Hepatic stellate cell (primary cell): Measurements from ENCODE around the gene CYP27A1.

Experiments used
- DNase-seq: peaks from one replicate; pipeline ENCODE4 v3.0.0; 2011; ENCODE audit warnings: low spot score

CYP27A1 gene

DNA sequence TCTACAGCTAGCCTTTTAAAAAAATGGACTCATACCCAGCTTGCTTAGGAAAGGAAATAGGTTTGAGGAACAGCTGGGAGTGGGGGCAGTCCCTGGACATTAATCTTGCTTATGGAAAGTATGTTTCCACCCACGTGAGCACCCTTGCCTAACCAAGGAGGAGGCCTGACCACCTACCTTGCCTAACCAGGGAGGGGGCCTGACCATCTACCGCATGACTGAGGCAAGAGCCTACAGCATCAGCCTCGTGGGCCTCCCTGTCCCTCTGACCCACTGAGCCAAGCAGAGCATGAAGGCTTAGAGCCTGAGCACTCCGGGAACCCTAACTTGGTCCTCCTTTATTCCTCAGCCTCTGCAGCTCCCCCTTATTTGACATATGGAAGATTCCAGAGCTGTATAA, 29.4 kb downstream of the CYP27A1 start:
- DNase-seq: no peak

DNA sequence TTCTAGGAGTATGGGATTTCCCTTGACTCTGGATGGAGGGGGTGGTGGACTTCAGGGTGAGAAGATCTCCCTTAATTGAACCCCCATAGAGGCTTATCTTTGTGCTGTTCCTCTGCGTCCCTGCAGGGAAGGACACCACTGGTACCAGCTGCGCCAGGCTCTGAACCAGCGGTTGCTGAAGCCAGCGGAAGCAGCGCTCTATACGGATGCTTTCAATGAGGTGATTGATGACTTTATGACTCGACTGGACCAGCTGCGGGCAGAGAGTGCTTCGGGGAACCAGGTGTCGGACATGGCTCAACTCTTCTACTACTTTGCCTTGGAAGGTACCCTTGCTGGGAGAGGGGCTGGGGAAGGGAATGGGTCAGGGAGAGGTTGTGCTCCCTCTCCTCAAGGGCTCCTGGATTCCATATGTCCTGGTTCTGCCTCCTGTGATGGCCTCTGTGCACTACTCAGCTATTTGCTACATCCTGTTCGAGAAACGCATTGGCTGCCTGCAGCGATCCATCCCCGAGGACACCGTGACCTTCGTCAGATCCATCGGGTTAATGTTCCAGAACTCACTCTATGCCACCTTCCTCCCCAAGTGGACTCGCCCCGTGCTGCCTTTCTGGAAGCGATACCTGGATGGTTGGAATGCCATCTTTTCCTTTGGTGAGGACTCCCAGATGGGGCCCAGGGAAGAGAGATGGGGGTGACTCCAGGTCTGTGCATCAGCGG, 30.3 kb downstream of the CYP27A1 start:
- DNase-seq: no peak

DNA sequence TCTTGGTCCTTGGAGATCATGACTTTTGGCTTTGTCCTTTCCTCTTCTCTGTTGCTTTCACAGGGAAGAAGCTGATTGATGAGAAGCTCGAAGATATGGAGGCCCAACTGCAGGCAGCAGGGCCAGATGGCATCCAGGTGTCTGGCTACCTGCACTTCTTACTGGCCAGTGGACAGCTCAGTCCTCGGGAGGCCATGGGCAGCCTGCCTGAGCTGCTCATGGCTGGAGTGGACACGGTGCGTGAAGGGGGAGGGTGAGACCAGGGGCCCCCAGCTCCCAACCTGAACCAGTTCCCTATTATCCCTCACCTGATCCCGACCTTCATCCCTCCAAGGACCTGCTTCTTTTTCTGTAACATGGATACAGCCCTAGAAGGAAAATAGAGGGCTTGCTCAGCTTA, 30.9 kb downstream of the CYP27A1 start:
- DNase-seq: no peak

DNA sequence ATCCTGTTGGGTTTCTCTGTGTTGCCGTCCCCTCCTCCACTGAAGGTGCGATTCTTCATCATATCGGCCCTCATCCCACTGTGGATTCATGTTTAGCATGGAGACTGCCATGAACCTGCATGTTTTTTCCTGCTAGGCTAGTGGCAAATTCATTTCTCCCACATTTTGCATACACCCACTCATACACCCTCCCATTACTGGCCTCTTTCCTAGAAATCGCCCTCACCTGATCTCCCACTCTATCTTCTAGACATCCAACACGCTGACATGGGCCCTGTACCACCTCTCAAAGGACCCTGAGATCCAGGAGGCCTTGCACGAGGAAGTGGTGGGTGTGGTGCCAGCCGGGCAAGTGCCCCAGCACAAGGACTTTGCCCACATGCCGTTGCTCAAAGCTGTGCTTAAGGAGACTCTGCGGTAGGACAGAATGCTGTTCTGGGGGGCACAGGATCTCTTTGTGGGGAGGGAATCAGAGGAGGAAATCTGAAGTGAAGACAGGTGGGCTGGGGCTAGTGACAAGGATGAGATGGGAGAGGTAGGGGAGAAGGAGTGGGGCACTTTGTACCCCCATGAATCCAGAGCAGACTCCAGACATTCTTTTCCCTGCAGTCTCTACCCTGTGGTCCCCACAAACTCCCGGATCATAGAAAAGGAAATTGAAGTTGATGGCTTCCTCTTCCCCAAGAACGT, 32.0 kb downstream of the CYP27A1 start:
- no peak for DNase-seq

DNA sequence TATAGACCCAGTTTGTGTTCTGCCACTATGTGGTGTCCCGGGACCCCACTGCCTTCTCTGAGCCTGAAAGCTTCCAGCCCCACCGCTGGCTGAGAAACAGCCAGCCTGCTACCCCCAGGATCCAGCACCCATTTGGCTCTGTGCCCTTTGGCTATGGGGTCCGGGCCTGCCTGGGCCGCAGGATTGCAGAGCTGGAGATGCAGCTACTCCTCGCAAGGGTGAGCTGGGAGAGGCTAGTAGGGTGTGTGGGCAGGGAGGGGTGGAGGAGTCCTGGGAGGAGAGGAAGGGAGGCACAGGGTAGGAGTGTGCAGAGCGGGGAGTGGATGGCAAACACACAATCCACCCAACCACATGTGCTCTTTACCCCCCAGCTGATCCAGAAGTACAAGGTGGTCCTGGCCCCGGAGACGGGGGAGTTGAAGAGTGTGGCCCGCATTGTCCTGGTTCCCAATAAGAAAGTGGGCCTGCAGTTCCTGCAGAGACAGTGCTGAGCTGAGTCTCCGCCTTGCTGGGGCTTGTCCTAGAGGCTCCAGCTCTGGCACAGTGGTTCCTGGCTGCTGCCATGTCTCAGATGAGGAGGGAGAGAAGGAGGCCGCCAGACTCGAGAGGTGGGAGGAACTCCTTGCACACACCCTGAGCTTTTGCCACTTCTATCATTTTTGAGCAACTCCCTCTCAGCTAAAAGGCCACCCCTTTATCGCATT, 32.7 kb downstream of the CYP27A1 start:
- DNase-seq: no peak

DNA sequence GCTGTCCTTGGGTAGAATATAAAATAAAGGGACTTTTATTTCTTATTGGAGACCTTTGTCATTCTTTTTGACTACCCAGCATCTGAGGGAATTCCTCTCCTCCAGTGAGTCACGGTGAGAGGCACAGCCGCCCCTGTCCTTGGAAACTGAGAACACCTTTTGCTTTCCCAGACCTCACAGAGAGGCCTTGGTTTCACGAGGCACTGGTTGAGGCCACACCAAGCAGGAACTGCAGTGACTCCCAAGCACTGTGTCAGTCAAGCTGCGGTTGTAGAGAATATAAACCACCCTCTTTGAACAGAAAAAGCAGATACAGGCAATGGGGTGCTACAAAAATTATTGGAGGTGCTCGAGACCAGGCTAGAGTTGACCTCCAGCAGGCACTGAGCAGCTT, 33.3 kb downstream of the CYP27A1 start:
- DNase-seq: no peak

DNA sequence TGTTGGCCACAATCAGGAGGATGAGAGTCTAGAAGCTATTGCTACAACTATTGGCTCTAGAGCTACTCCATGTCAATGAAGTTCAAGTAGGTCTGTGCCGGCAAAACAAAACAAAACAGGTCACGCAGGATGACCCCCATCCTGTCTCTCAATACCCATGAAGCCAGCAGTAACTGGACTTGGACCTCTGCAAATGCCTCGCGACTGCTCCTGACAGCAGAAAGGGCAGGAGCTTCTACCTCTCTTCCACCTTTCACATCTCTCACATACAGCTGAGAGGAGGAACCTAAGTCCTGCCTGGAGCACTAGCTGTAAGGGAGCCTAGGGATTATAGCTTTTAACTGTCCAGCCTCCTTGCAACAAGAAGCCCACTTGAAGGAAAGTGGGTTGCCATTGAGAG, 33.7 kb downstream of the CYP27A1 start:
- DNase-seq: no peak

DNA sequence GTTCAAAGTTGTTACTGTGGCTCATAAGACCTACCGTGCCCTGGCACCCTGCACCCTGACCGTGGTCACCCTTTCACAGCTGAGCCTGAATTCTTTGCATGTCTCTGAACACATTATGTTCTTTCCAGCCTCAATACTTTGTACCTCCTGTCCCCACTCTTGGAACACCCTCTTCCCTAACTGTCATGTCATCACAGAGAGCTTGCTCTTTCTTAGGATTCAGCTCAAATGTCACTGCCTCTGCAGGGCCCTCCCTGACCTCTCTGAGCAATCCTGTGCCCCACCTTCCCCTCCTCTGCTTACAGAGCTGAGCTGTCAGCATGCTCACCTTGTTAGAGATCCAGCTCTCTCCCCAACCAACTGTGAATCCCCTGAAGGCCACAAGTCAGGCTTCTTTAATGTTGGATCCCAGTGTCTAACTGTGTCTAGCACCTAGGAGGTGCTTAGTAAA, 34.6 kb downstream of the CYP27A1 start:
- DNase-seq: no peak

DNA sequence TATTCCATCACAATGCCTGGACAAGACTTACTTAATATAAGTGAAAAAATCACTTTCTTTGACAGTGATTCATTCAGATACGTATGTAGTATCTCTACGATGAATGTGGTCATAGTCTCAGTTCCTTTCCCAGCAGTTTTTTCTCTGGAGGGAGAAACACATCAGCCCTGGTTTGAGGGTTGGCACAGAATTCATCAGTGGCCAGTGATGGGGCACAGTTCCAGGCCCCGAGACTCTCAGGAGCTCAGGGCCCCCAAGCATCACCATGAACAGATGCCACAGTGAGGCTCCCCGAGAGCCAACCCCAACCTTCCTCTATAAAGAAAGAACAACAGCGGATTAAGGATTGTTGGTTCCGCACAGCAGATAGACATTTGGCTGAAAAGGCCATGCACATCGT, 37.1 kb downstream of the CYP27A1 start:
- no peak for DNase-seq

DNA sequence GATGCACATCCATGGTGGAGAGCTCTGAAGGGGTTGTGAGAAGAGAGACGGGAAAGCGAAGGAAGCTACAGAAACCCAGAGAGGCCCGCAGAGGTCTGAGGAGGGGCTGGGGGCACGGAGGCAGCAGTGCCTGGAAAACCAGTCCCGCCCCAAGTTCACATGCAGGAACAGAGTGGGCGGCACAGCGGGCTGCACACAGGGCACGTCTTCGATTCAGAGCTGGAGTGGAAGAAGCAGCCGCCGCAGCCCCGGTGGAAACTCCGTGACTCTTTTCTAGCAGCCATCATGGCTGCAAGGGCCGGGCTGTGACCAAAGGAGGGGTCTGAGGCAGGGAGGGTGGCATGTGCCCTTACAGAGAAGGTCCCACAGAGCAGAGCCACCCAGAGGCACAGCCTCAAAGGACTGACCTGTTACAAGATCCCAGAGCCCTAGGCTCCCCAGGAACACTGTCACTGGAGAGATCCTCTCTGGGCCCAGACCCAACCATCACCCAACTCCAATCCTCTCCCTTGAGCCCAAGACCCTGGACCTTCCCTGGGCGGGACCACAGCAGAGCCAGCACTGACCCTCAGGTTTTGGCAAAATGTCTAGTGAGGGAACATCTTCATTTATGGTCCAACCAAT, 38.9 kb downstream of the CYP27A1 start:
- no peak for DNase-seq

DNA sequence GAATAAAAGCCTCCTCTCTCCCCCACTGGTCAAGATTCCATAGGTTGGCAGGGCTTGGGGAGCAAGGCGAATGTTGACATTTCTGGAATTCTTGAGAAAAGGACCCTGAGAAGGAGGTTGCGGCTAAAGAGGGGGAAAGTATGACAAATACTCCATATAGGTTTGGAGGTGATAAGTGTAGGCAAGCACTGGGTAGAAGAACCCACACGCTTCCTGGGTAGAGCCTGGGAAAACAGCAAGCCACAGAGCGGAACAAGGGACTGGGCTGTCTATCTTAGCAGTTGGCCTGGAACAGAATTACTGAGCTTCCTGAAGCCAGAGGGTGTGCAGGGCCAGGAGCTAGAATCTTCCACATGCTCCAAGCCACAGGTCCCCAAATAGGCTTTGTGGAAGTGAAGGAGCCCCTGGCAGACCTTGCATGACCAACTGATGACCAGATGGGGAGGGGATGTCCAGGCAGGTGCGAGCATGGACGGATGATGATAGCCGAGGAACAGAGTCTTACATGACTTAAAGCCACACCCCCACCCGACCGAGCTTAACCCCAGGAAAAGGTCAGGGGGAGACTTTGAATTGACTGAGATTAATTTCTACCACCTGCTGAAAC, 39.8 kb downstream of the CYP27A1 start:
- no peak for DNase-seq

DNA sequence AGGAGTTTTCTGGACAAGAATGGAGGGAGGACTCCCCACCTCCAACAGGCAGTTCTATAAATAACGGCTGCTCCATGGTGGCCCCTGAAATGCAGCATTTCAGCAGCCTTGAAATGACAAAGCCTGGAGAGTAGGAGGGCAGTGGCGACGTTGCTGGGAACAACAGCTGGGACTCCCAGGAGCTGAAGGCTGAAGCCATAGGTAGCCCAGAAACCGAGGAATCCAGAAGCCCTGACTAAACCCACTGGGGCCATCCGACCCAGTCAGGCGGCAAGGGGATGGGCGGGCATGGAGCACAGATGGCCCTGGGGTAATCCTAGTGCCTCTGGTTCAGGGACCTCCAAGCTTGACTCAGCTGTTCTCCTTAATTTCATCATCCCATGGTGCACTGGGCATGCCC, 40.7 kb downstream of the CYP27A1 start:
- DNase-seq: no peak

DNA sequence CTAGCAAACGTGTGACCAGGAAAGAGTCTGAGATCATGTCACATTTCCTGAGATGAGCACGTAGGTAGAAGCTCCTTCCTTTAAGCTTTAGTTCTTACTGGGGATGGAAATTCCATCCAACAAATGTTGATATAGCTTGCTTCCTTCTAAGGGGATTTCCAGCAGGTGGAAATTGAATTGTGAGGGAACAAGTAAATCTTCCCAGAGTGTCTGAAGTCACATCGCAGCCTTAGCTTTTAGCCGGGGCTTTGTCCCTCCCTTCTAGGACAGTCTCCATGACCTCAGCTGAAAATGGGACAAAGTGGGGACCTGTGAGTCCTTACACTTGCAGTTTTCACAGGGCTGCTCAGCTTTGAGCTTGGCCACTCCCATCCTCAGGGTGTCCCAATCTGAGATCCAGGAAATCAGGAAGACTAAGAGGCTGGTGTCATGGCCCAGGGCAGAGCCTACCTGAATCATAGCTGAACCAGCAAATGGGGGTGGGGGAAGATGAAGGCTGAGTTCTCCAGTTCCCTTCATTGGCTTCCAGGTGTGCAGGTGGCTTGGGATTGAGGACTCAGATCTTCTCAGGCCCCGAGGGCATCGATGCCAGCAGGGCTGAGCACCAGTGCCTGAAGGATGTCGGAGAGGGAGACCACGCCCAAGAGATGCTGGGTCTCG, 41.4 kb downstream of the CYP27A1 start:
- no peak for DNase-seq

DNA sequence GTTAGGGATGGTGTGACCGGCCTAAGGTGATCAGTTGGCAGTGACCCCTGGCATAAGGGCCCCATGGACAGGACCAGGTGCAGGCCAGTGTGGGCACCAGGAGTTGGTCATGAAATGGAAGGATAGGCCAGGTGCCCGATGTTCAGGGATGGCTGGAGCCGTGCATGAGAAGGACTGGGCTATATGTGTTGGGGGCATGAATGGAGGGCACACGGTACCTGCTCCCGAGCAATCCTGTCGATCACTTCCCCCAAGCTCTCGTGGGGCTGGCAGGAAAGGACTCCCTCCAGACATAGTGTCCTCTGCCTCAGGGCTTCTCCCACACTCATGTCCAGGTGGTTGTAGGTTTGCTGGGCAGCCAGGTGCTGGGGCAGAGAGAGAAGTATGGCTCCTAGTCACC, 42.1 kb downstream of the CYP27A1 start:
- DNase-seq: no peak

DNA sequence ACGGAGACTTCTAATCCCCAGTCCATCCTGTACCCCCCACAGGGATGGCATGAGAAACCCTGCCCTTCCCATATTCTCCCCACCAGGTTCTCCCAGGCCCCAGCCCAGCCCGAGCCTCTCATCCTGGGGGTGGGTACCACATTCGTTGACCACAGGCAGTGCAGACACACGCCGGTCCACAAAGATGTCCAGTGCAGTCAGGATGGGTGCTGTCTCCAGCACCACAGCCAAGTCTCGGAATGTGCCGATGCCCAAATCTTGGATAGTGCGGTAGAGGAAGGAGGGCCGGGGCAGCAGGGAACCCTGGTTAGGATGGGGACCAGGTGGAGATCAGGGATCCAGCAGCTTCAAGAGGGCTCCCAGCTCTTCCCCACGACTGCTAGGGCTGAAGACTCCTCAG, 44.8 kb downstream of the CYP27A1 start:
- DNase-seq: no peak

DNA sequence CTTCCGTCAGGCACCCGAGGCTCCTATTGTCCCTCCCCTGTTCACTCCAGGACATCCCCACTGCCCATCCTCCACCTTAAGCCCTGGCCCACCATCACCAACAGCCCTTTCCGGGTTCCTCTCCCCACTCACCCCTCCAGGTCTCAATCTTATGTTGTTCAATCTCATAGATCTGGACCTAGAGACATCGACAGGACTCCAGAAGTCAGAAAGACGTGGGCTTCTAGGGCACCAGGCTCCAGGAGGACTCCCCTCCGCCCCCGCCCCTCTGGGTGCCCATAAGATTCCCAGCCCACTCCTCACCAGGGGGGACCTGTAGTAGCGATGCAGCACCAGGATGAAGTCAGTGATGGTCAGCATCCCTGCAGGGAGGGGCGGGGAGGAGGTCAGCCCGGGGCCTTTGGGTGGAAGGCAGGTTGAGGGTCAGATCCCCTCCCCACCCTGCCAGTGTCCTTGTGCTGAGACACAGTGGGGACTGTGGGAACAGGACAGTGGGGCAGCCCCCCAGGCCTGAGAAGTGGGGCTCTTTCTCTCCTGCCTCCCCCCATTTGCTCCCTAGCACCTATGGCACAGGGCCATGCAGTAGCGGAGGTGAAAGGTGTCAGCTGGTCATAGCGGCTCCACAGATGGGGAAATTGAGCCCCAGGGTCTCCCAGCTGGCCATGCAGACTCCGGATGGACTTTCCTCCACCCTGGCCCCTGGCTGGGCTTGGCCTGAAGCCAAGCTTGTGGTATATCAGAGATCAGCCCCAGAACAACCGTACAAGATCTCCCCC, 45.9 kb downstream of the CYP27A1 start:
- no peak for DNase-seq

DNA sequence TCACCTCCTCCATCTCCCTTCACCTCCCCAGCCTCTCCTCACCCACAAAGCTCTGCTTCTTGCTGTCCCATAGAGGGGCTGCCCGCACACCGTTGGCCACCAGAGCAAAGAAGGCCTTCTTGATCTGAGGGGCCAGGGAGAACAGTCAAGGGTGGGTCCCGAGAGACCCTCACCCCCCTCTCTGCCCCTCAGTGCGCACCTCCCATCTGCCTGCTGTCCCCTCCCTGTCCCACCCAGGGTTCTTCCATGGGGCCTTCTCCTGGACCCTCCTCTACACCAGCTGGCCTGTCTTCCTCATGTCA, 46.5 kb downstream of the CYP27A1 start:
- DNase-seq: no peak

DNA sequence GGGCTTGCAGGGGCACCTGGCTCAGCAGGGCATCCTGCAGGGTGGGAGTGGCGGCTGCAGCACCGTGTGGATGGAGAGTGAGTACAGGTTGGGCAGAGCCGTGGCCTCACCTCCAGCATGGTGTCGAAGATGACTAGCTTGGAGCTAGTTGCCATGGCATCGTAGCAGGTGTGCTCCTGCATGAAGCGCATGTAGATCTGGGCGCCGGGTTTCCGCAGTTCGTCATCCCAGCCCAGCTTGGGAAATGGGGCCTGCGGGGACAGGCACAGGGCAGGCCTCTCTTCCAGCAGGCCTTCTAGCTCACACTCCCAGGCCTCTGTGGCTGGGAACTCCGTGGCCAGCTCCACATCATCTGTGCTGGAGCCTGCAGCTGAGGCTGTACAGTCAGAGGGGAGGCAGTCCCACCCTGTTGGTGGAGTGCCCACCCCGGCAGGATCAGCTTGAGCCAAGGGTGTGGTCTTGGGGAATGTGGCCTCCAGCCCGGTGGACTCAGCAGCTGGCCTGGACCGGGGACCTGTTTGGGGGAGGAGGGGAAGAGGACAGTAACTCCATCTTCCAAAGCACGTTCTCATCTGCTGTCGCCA, 48.0 kb downstream of the CYP27A1 start:
- no peak for DNase-seq

DNA sequence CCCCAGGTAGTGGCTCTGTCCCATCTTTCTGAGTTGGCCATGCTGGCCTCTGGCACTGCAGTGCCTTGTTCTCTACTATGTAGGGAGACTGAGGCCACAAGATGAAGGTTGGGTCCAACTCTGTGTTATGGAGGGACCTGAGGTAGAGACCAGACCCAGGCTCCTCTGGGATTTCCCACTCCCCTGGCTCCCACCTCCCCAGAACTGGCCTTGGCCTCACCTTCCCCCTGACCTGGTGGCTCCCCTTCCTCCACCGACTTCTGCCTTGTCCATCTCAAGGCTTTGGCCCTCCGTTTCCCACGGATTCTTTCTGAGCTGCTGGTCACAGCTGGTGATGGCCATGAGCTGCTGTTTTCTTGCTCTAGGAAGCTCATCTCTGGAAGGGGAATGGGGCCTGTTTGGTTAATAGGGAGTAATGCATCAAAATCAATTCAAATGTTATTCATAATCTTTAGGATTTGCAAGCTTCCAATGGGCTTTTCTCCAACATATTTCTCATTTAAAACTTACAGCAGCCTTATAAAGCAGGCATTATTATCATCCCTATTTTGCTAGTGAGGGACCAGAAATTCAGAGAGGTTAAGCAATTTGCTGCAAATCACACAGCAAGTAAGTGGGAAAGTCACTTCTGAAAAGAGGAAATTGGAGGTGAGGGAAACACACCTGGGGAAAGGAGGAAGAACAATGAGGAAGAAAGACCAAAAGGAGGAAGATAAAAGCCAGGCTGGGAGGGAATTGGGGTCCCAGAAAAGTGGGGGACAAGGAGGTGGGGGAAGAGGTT, 48.8 kb downstream of the CYP27A1 start:
- no peak for DNase-seq

DNA sequence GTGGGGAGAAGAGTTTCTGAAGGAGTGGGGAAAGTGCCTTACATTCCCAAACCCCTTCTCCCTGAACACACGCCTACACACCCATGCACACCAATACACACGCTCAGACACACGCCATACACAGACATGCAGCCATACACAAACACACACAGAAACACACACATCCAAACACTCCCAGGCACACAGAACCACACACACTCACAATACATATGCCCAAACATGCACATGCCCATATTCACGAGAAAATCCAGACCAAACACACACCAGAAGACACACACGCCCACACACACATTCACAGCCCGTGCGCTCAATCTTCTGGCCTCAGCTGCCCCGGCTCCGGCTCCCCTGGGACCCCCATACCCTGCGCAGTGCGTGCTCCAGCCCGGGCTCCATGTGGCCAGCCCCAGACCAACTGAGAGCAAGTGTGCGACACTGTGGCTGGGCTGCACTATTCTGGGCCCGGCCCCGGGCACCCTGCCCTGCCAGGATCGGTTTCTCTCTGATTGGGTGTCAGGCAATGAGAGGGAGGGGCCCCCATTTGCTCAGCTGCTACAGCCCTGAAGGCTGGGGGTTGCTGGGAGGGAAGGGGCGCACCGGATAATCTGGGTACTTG, 49.5 kb downstream of the CYP27A1 start, which contains the start of gene PRKAG3:
Gene PRKAG3, minus strand, starts transcription at position 426 of the 613 bp plus-strand sequence.
- no peak for DNase-seq
